Measurements from ENCODE around the gene SDHAF1.

SDHAF1 gene

GRCh38 chr19:35987571-35987896 is 7.5 kb upstream of the SDHAF1 start:
- no peak for DNase-seq

GRCh38 chr19:35988824-35989223 is 6.2 kb upstream of the SDHAF1 start:
- DNase-seq, result no peak

- DNase-seq, result no peak
These were observed 4.8 kb upstream of the SDHAF1 start for GRCh38 chr19:35990156-35990555.

DNA sequence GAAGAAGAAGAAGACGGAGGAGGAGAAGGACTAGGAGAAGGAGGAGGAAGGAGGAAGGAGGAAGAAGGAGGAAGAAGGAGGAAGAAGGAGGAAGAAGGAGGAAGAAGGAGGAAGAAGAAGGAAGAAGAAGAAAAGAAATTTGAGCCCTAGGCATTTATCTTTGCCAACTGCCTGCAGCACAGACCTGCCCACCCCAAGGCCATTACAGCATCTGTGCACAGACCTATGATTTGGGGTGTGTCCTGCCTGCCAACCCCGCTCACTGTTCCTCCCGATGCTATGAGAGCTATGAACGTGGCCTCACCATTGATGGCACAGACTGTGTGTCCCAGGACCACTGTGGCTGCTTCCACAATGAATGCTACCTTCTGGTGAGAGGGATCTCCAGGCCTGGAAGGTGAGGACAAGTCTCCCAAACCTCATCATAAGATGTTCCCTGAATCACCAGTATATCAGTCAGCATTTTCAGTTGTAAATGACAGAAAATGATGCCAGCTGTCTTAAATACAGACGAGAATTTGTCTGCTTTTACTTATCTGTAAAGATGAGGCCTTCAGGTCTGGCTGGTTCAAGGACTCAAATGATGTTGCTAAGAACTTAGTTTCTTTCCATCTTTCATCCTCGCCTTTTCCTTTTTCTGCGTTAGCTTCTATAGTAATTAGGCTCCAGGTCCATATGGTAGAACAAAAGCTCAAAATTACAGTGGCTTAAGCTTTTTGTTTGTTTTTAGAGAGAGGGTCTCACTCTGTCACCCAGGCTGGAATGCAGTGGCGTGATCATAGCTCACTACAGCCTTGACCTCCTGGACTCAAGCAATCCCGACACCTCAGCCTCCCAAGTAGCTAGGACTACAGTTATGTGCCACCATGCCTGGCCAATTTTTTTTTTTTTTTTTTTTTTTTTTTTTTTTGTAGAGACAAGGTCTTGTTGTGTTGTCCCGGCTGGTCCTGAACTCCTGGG is 3.9 kb upstream of the SDHAF1 start:
- DNase-seq, result no peak

GRCh38 chr19:35991731-35992450 is 3.1 kb upstream of the SDHAF1 start:
- no peak for DNase-seq

GRCh38 chr19:35992907-35993765 is 1.9 kb upstream of the SDHAF1 start:
- DNase-seq, result no peak

DNA sequence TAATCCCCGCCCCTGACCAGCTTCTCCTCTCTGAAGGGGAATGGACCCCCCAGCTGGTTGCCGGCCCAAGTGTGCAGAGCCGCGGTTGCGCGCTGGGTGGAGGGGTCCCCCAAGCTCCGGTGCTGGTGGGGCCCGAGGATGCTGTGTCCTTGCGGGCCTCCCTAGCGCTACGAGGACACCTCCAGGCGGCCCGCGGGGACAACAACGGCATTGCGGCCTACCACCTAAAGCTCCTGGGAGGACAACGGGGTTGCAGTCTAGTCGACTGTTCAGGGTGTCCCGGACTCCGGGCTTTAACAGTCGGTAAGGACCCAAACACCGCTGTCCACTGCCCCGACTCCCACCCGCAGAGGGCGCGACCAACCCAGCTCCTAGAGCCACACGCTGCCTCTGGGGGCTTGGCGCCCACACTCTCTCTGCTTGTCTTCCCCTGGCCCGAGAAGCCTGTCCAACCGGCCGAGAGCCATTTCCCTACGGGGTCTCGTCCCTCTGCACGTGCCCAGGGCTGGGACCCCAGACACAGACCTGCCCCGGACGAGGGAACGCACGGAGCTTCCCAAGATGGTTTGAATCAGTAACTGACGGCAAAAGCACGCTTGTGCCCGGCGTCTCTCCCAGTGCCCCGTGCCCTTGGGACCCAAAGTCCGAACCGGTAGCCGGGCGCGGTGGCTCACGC is 927 bp upstream of the SDHAF1 start:
- no peak for DNase-seq

GRCh38 chr19:35996777-35997176 is 1.8 kb downstream of the SDHAF1 start:
- no peak for DNase-seq

- no peak for DNase-seq
These were observed 6.6 kb downstream of the SDHAF1 start for GRCh38 chr19:36001605-36002004.

- no peak for DNase-seq
These were observed 8.3 kb downstream of the SDHAF1 start for GRCh38 chr19:36003284-36003683.

GRCh38 chr19:36006955-36007354 is 12.0 kb downstream of the SDHAF1 start:
- DNase-seq, result no peak

DNA sequence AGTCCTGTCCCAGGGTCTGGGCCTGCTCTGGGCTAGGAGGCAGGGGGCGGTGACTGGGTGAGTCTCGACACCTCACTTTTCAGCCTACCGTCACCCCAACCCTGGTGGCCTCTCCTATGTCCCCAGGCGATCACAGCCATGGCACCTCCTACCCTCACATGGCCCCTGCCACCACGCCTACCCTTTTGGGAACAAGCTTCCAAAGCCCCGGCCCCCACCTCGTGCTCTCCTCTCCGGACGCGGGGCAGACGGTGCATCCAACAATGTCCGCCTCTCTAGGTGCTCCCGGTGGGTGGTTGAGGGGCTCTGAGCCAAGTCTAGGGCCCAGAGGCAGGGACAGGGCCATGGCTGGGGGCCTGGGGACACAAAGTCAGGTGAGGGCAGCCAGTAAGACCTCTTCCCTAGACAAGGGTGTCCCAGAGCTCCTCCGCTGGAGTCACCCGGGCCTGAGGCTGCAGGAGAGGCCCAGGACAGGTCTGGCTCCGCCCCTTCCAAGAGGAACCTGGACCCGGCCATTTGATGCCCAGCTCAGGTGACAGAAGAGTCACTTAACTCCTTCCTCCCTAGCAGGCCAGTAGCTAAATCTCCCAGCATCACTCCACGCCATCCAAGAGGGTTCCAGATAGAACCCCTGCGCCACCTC is 13.5 kb downstream of the SDHAF1 start, which contains the start of gene SYNE4:
Gene SYNE4 (minus strand): TSS at position 478 of the 643 bp plus-strand sequence. CDS start 132 bp downstream, at position 346.
- no peak for DNase-seq

DNA sequence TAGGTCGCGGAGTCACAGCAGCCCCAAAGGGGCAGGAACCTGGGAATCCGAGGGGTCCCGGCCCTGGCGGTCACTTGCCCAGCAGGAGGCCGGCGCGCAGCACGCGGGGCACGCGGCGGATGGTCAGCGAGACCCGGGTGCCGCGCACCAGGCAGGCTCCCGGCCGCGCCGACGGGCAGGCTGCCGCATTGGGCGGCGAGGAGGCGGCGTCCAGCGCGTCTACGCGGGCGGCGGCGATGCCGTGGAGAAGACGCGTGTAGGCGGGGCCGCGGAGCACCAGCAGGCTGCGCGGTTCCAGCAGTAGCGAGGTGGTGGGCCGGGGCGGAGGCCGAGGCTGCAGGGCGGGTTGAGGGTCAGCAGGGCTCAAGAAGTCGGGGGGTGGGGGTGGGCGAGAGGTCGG is 14.2 kb downstream of the SDHAF1 start:
- DNase-seq, result peak; percentile 55

- no peak for DNase-seq
These were observed 14.8 kb downstream of the SDHAF1 start for GRCh38 chr19:36009633-36010379.

GRCh38 chr19:36010402-36010801 is 15.4 kb downstream of the SDHAF1 start:
- no peak for DNase-seq

GRCh38 chr19:36013280-36014011 is 18.5 kb downstream of the SDHAF1 start:
- no peak for DNase-seq

DNA sequence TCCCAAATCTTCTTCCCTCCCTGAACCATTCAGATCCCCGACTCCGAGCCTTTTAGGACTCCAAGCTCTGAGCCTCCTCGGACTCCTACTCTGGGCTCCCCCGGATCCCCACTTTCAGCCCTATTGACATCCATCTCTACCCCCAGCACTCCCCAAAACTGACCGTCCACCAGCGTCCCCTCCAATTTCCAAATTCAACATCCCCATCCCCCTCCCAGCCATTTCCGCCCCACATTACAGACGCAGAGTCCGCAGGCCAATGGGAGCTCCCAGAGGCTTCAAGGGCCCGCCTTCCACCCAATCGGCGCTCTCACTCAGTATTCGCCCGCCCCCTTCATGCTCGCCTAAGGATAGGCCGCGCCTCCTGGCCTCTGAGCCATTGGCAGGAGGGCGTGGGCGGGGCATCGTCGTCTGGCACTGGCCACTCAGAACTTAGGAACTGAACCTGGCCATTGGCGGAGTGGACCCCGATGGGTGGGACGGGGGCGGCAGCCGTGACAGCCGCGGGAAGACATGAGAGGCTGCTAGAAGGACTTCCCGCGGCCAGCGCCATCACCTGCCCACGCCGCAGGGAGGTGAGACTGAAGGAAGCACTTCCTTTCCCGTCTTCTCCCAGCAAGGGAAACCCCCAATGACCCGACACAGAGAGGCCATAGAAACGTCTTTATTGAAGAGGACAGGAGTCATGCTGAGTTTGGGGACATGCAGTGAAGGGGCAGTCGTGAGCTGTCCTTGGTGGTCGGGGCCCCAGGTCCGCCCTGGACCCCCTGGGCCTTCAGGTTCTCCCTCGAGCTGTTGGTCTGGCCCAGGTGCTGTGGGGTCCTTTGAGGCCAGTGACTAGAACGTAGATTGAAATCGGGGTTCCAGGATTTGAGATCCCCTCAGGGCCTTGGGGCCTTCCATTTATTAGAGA is 19.3 kb downstream of the SDHAF1 start, which contains the start of gene ALKBH6:
Gene ALKBH6 (minus strand): TSS at position 202 of the 913 bp plus-strand sequence. CDS start 816 bp downstream, outside the sequence.
- peak; percentile 100 for DNase-seq

- no peak for DNase-seq
These were observed 24.2 kb downstream of the SDHAF1 start for GRCh38 chr19:36019061-36019670.

DNA sequence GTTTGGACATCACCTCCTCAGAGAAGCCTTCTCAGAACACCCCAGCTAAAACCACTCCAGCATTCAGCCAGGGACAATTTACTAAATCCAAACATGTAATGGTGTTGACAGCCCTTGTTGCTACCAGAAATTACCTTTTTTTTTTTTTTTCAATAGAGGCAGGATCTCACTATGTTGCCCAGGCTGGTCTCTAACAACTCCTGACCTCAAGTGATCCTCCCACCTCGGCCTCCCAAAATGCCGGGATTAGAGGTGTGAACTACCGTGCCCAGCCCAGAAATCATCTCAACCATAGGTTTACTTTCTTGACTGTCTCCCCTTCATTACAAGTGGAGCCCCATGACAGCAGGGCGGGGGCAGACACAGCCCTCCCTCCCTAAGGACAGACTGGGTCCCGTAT is 28.4 kb downstream of the SDHAF1 start:
- no peak for DNase-seq
